Endothelial cell of umbilical vein (primary cell): ENCODE measurements around the gene STMN1.

Source experiments
- POLR2A ChIP-seq: IDR thresholded peaks from 2 replicates; pipeline ENCODE4 v1.6.1; 2012; ENCODE audit warnings: low read depth, mild to moderate bottlenecking, control low read depth, low read length
- POLR2AphosphoS5 ChIP-seq: IDR thresholded peaks from 2 replicates; pipeline ENCODE4 v1.6.1; 2012; ENCODE audit warnings: low read depth, mild to moderate bottlenecking, control low read depth, low read length, moderate library complexity; ENCODE audit not compliant: insufficient read depth
- TF ChIP-seq, protein P1 (sequence below), 2 donors: IDR thresholded peaks; 1 replicate in 1 of 2; 2 replicates in 1 of 2; pipeline ENCODE4 v1.5.1; 2011; ENCODE audit warnings: low read length in 2 of 2, mild to moderate bottlenecking in 2 of 2, moderate library complexity in 2 of 2, control low read depth in 1 of 2, inconsistent platforms in 1 of 2, low read depth in 1 of 2; ENCODE audit not compliant: insufficient read depth in 1 of 2; ENCODE audit errors: extremely low read depth in 1 of 2

DNA sequence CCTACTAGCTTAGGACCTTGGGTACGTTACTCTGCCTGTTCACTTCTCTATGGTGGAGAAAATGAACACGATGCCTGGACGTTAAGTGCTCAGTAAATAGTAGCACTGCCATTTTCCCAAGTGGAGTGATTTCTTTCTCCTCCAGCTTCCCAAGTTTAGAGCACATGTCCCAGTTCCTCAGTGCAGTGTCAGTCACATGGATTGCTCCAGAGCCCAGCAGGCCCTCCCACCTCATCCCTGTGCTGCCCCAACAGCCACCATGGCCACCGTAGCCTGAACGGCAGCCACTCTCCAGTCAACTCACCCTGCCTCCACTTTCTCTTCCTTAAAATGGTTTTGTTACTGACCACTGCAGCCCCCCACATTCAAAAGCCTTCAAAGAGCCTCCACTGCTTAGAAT, 8.5 kb downstream of the STMN1 start:
- TF ChIP-seq, protein P1, sequence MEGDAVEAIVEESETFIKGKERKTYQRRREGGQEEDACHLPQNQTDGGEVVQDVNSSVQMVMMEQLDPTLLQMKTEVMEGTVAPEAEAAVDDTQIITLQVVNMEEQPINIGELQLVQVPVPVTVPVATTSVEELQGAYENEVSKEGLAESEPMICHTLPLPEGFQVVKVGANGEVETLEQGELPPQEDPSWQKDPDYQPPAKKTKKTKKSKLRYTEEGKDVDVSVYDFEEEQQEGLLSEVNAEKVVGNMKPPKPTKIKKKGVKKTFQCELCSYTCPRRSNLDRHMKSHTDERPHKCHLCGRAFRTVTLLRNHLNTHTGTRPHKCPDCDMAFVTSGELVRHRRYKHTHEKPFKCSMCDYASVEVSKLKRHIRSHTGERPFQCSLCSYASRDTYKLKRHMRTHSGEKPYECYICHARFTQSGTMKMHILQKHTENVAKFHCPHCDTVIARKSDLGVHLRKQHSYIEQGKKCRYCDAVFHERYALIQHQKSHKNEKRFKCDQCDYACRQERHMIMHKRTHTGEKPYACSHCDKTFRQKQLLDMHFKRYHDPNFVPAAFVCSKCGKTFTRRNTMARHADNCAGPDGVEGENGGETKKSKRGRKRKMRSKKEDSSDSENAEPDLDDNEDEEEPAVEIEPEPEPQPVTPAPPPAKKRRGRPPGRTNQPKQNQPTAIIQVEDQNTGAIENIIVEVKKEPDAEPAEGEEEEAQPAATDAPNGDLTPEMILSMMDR (IDR thresholded peaks at IDR 0.05; ENCODE audit: extremely low read depth in 1 of 2, insufficient read depth in 1 of 2, low read depth in 1 of 2, low read length in 2 of 2), result no peak
- TF ChIP-seq POLR2AphosphoS5 (no peak), POLR2A (no peak)
